NCI-H2081 treated with DMSO at 0.1 percent for 48 hours (cell line): Measurements from ENCODE around the gene NR1H4.
"Not testable (repeated sequence)": the region's sequence is repeated elsewhere in the genome, so short reads cannot be mapped to it uniquely, and the experiment has no call there.

Source experiments
- DNase-seq: peaks from one replicate; lab custom pipeline; 2025; lab: John Stamatoyannopoulos, UW

The NR1H4 gene

DNA sequence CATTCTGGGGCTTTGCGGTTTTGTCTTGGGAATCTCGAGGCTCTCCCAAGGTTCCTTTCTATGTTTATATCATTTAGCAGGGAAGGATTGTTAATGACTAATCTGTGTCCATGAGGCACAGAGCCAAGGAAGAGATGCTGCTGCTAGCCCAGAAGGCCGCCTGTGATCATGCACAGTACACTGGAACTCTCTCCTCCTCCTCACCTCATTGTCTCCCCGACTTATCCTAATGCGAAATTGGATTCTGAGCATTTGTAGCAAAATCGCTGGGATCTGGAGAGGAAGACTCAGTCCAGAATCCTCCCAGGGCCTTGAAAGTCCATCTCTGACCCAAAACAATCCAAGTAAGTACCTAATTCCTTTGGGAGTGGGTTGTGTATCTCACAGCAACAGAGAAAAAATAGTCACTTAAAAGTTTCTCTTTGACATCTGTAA, at the start of gene NR1H4:
Gene NR1H4 (plus strand): TSS at position 151 of the 435 bp plus-strand sequence. CDS start 19,458 bp downstream, outside the sequence.
- DNase-seq, result no peak

DNA sequence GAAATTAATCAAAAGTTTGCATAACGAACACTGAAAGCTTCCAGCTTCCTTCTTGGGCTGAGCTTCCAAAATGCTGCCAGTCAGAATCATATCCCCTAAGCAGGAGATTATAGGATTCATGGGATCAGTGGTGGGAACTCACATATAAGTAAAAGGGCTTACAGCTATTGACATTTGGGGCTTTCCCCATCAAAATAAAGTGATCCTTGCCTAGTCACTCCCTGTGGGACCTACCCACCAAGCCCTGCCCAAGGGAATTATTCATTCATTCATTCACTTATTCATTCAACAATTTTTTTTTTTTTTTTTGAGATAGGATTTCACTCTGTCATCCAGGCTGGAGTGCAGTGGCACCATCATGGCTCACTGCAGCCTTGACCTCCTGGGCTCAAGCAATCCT, 47.5 kb upstream of the NR1H4 start:
- DNase-seq, result no peak

DNA sequence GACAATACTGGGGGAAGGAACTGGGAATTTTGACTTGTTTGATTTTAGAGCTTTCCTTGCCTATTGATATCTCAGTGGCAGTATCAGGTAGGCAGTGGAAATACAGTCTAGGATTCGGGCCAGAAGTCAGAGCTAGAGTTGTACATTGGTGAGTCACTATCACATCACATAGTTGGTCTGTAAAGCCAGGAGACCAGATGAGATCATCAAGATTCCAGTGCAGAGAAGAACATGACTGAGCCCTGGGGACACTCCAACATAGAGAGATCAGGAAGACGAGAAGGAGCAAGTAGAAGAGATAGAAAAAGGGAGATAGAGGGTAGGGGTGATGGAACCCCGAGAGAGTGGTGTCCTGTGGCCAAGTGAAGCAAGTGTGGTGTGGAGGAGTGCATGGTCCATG, 46.6 kb upstream of the NR1H4 start:
- no peak for DNase-seq

DNA sequence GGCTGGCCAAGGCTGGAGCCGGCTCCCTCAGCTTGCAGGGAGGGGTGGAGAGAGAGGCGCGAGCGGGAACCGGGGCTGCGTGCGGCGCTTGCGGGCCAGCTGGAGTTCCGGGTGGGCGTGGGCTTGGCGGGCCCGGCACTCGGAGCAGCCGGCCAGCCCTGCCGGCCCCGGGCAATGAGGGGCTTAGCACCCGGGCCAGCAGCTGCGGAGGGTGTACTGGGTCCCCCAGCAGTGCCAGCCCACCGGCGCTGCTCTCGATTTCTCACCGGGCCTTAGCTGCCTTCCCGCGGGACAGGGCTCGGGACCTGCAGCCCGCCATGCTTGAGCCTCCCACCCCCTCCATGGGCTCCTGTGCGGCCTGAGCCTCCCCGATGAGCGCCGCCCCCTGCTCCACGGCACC, 43.4 kb upstream of the NR1H4 start:
- not testable (repeated sequence) for DNase-seq

DNA sequence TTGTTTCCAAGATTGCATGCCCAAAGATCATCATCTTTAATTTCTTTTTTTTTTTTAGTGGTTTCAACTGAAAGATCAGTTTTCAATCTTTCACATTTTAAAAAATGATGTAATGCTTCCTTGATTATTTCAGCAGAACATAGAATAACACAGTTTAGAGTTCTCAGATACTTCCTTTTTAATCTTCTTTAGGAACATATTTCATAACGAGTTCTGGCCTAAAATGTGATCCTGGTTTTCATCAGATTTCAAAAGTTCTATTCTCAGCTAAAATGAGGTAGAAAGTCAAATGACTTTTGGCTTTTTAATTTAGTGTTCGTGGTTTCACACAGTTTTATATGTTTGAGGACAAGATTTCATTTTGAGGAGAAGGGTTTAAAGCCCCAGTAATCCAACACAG, 40.0 kb upstream of the NR1H4 start:
- no peak for DNase-seq

DNA sequence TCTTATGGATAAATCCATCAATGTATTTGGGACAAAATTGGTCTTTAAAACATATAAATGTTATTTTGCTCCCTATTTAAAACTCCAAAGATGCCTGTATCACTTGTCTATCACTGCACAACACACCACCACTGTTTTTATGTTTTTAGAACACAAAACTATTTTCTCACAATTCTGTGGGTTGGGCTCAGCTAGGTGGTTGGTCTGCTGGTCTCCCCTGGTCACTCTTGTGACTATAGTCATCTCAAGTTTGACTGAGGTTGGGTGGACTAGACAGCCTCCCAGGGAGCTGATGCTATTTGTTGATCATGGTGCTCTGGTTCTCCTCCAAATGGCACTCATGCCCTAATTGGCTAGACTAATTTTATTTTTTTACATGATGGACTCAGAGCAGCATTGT, 39.5 kb upstream of the NR1H4 start:
- no peak for DNase-seq

DNA sequence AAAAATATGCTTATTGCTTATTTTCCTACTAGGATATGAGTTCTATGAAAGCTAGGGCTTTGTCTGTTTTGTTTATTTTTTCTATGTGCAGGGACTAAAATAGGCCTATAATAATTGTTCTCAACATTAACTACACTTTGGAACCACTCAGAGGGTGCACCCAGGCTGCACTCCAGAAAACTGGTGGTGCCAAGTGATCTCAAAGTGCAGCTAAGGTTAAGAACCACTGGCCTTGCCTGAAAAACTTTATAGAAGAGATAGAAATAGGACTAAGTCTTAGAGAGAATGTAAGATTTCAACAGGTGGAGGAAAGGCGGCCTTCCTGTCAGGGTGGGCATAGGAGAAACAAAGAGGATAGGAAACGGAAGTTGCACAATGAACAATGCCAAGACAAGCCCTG, 37.7 kb upstream of the NR1H4 start:
- no peak for DNase-seq

DNA sequence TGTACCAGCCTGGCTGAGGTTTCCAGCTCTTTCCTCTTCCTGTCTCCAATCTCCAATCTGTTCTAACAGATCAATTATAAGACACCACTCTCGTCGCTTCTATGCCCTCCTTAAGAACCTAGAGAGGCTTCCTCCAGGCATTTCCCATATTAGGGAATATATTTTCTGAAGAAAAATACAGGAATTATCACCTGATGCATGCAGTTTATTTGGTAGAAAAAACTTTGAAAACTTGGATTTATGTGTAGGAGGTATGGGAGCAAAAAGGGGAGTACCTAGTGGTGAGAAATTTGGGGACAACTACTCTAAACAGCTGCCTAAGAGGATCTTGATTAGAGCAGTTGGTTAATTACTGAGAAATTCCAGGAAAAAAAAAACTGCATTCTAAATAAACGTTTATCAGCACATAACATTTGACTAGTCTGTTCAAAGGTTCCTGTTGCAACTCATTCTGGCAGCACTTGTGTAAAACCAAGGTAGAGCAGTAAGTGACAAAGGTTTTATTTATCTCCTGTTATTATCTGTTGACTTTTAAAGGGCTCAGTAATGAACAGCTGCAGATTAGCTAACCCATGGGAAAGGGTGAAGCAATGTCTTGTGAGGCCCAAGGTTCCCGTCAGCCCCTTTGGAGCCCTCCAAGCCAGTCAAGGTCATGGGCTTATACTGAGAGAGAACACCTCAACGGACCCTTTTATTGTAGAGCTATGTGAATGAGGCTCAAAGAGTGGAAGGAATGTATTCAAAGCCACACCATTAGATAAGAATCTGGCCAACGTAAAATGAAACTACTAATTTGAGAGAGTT, 36.4 kb upstream of the NR1H4 start:
- DNase-seq, result no peak

DNA sequence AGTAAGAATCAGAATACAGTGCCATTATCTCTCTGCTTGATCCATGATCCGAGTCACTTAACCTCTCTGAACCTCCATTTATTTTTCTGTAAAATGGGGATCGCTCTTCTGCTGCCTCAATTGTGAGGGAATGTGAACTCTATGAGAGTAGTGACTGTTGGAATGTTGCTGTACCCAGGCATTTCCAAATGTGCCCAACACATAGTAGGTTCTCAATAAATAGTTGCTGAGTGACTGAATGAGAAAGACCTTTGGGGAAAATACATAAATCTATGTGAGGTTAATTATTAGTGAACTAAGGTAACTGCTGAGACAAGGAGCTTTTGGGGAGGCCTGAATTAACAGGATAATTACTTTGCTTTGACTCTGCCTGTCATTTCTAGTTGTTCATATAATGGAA, 33.9 kb upstream of the NR1H4 start:
- DNase-seq, result no peak

DNA sequence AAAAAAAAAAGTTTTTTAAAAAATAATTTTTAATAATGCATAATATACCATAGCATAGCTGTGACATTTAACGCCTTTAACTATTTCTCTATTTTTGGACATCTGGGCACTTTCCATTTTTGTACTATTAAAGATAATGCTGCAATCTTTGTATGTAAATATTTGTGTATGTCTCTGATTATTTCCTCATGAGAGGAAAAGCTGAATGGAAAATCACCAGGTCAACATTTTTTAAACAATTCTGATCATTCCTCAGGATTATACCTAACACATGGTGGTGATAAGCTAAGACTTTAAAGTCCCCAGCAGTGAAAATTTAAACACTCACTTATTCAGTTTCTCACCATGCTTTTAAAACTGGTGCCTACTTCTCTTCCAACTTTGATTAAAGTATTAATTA, 31.3 kb upstream of the NR1H4 start:
- no peak for DNase-seq

DNA sequence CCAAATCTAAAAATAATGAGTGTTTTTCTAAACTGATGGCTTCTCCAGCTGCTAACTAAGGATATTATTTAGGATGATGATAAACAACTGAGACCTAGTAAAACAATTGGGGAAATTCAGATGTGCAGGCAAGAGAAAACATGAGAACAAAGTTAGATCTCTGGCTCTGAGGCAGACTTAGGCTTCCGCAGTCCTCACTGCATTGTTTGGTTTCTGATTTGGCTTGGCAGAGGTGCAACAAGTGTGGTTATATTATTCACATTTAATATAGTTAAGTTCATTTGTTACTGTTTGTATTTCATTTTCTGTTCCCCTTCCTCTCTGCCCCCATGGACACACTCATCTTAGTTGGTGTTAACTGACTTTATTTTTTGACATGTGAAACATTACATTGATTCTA, 30.2 kb upstream of the NR1H4 start:
- DNase-seq, result no peak

DNA sequence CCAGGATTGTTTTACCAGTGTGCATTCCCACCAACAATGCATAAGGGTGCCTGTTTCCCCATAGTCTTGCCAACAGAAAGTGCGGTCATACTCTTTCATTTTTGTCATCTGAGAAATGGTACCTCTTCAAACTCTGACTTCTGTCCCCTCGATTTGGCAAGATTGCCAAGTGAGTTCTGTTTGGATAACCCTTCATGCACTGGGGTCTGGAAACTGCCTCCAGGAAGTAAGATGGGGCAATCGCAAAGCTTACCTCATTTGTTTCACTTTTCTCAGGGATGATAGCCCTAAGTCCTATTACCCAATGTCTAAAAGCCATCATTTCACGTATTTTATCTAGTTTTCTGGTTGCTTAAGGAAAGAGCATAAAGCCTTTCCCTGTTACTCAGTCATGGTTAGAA, 28.6 kb upstream of the NR1H4 start:
- no peak for DNase-seq

DNA sequence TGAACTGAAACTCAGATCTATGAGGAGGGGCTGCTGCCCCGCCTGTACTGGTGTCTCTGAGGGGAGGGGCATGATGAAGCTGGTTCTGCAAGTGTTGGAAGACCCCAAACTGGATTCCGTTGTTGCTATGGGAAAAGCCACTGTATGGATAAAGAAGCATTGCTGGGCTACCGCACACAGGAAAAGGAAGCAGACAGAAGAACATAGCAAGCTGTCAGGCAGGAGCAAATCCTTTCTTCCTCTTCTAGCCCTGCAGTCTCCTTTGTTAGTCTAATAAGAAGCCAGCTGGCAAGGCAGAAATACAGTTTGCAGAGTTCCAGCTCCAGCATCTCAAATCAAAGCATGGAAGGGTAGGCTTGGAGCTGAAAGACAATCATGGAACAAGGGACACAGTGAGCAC, 26.3 kb upstream of the NR1H4 start:
- DNase-seq, result no peak

DNA sequence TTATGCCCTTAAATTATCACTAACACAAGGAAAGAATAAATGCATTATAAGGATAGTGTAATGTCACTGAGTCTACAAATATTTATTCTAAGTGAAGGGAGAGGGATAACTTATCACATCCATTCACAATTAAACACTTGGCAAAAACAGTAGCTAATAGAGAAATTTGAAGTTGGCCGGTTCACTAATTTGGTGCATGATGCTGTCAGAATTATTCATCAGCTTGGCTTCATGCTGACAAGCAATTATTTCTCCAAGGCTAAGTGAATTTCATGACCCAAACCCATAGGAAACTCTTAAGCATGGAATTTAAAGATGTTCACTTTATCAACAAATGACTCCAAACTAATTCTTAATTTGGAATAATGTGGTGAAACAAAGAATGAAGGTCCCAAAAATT, 25.0 kb upstream of the NR1H4 start:
- no peak for DNase-seq

DNA sequence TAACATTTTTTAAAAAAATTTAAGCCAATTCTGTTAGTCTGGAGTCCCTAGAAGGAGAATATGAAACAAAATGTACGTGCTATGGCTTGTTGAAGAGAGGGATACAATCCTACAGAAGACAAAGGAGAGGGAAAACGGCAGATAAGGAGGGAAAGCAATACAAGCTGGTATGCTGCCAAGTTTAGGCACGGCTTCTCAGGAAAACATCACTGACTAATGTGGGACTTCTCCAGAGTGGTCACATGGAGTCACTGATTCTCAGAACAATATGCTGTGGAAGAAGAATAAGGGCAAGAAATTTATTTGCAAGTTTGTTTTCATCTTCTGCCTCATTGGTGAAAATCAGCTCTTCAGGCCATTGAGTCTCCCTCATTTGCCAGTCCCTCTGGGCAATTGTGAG, 22.9 kb upstream of the NR1H4 start:
- no peak for DNase-seq

DNA sequence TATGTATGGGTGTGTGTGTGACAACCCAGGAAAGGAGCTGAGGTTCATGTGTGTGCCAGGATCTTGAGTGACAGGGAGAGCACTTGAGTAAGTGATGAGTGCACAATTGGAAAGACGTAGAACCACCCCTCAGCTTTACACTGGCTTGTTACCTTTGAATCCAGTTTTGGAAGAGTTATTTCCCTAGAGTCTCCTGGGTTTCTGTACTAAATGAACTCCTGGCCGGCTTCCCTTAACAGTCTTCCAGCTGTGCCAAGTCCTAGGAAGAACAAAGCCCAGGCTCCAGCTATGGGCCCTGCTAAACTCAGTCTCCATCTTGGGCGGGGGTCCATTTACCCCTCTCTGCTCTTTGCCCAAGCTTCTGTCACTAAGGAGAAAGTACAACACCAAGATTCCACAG, 19.7 kb upstream of the NR1H4 start:
- no peak for DNase-seq

DNA sequence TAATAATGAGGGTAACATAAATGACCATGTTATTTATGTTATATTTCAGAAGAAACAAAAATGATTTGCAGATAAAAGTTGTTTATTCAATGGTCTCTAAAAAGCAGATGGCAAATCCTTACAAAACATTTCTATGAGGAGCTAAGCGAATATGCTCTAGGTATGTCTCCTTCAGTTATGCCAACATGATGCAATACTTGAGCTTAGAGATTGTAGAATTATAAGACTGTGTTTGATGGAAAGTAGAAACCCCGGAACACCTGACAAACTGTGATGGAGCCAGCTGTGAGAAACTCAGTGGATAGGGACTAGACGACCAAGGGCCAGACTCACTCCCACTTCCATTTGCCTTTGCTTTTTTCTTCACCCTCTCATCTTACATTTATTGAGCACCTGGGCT, 17.8 kb upstream of the NR1H4 start:
- DNase-seq, result no peak

DNA sequence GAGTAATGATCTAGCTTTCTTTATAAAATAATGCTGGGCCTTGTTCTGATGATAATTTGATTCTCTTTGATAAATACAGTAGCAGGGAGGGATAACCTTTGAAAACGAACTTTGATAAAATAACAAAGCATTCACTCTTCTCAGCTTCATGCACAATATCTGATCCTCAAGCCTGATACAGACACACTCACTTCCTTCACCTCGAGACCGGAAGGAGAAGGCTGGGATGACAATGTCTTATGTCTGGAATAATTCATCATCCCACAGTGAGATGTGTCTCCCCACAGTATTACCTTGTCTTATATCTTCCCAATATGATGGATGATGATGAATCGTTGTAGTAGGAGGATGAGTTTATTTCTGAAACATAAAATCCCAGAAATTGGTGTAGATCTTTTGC, 15.5 kb upstream of the NR1H4 start:
- DNase-seq, result no peak

DNA sequence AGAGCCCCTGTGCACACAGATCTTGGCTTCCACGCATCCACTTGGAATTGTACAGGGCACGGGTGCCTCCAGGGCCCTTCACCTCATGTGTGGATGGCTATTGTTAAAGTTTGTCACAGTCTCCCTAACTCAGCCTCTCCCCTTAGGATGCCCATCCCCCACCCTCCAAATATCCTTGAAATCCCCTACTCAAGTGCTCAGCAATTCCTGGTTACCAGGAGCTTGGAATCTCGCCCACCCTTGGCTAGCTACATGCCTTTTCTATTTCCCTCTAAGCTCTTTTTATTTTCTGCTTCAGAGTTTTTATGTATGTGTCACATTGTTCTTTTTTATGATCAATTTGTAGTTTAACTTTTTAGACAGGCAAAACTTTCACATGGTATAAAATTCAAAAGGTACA, 13.0 kb upstream of the NR1H4 start:
- no peak for DNase-seq

DNA sequence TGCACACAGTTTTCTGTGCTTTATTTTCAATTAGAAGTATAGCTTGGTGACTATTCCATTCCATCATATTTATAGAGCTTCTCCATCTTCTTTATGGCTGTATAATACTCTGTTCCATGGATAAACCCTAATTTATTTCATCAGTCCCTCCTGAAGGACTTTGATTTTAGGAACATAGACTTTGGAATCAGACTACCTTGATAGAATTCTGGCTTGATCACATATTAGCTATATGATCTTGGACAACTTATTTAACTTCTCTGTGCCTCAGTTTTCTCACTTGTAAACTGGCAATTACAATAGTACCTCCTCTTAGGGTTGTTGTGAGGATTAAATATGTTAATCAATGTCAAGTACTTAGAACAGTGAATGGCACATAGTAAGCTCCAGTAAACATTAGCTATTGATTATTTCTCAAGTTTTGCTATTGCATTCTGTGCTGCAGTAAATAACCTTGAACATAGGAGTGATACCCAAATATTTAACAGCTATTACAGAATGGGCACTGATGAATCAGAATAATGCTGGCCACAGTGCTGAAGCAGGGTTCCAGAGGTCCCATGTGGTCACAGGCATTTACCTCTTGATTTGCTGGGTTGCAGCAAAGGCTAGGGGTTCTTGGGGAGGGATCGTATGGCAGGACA, 12.2 kb upstream of the NR1H4 start:
- DNase-seq, result no peak

DNA sequence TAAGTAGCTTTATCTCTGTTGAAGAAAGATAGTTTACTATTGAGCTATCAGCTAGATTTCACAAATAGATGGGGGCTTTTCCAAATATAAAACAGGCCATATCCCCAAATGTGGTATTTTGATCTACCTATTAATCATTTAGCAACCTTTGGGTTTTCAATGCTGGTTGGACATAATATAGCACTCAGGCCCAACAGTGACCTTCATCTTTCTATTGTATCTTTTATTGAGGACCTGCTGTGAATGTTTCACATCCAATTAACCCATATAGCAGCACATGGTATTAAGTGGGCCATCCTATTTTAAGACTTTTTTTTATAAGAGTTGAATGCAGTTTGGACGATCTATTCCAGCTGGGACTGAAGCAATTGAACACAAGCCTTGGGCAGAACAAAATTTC, 10.0 kb upstream of the NR1H4 start:
- no peak for DNase-seq

DNA sequence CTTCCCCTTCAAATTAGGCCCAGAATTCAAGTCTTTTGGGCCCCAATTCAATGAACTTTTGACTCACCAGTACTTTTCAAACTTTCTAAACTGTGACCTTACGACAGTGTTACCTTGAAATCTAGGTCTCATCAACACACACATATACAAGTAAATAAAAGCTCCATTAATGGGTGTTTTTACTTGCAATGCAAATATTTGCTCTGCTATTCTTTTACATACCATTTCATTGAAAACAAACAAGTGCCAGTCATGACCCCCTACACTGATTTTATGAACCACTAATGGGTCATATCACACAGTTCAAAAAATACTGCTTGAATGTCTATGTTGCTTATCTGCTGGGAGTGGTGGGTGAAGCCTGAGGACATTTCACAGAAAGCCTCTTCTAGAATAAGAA, 9.1 kb upstream of the NR1H4 start:
- no peak for DNase-seq

DNA sequence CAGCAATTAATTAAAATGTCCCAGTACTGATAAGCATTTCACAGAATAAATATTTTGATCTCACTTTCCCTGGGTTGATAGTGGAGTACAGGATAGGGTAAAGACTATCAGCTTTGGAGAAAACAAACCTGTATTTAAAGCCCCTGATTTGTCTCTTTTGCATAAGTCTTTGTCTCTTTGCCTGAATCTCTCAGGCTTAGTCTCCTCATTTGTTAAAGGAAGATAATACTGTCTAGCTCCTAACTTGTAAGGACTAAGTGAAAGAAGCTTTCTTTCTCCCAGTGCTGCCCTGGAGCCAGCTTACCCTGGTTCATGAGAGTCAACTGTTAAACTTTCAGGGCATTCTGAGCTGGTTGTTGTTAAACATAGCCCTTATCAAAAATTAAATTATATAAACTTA, 5.5 kb upstream of the NR1H4 start:
- DNase-seq, result no peak

DNA sequence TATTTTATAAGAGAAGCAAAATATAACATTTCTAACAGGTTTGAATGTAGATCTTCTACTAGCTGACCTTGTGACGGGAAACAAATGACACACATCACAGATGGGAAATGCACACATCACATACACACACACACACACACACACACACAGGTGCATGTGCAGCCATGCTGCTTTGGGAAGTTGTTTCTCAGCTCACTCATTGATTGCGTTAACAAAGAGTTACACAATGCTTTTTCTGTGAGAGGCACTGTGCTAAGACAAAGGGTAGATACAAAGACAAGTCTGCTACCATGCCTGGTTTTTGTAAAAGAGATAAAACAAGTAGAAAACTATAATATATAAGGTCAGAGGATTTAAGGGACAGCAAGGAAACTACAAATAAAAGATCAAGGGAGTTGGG, 1.3 kb upstream of the NR1H4 start:
- DNase-seq, result no peak
